RWPE1 (cell line): ENCODE measurements around the gene TUBGCP3.

Source experiments
- CTCF ChIA-PET: fragments of 350-600 bp; sonication (Branson Sonifier 250); formaldehyde crosslinking; extraction: SDS; loops from one replicate; lab custom pipeline; 2021; lab: Yijun Ruan, JAX
- POLR2A ChIA-PET: fragments of 400-600 bp; formaldehyde crosslinking; extraction: SDS; loops from one replicate; lab custom pipeline; 2020; ENCODE audit warnings: antibody characterized with exemption; ENCODE audit not compliant: low non-redundant PET; lab: Yijun Ruan, JAX
- DNase-seq: peaks from one replicate; pipeline ENCODE4 v3.0.0; 2012; ENCODE audit warnings: low spot score
- H3K27ac ChIP-seq: fragments of 450-650 bp; 2 replicates; pipeline ENCODE4 v1.5.1; 2017
- CTCF ChIP-seq: fragments of 450-650 bp; conservative IDR thresholded peaks from 2 replicates; pipeline ENCODE4 v1.5.1; 2017; ENCODE audit warnings: low read depth, mild to moderate bottlenecking

TUBGCP3 gene

DNA sequence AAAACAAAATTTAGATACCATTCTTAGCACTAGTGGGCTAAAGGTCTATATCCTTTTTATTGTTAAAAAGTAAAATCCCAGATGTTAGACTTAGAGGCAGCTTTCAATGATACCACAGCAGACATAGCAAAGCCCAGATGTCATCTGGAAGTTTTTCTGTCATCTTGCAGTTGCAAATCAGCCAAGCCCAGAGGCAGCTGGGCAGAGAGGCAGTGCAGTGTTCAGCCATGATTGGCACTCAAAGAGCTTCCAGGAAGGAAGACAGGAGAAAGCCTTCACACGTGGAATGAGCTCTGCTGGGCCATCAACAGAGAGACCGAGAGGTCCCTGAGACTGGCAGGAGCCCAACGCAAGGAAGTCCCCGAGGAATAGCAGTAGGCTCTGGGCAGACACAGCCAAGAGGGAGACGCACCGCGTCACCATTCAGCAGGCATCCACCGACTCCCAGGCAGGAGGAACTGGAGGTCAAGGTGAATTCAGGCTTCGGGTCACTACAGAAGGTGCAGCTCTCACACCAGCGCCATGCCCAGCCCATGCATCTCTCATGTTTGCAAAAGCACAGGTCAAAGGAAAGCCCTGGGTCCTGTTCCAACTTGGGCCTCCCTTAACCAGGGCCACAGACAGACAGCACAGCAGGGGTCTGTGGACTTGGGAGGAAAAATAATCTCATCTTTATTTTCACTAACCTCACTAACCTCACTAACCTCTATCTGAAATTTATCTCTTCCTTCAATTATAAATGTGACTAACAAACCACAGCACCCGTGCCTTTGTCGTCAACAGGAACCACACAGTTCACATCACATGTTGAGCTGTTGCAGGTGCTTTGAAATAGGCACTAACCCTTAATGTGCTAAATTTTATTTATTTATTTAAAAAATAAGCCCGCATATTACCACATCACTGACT, 54.9 kb downstream of the TUBGCP3 start:
- ChIA-PET POLR2A (no interaction called here), CTCF (interaction anchor here (0.6 kb wide), 1 partner anchor 1657 kb away, joined by 3 read pairs; no protein-coding TSS in a partner anchor)
- no peak overlapping the region for H3K27ac ChIP-seq
- TF ChIP-seq CTCF: no peak
- no peak for DNase-seq

GRCh38 chr13:112531263-112531794, 56.6 kb downstream of the TUBGCP3 start:
- no peak overlapping the region for H3K27ac ChIP-seq
- ChIA-PET CTCF (interaction anchor here (1.1 kb wide), 1 partner anchor 74 kb away, joined by 3 read pairs; no protein-coding TSS in a partner anchor), POLR2A (no interaction called here)
- TF ChIP-seq CTCF: no peak
- DNase-seq: no peak

DNA sequence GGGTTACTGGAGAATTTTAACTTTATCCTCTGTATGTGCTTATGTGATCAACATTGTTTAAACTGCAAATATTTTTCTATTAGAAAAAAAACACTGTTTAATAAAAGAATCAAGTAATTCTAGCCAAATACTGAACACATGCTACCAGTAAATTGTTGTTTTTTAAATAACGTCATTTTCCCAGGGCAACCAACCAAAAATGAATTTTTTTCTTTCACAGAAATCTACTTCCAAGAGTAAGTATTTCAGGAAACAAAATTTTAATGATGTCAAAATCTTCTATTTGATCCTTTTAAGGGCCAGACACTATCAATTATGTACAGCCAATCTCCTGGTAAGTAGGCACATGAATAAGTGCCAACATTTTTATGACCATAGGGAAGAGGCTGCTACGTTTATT, 57.1 kb downstream of the TUBGCP3 start:
- H3K27ac ChIP-seq: no peak overlapping the region
- ChIA-PET CTCF (no interaction called here), POLR2A (no interaction called here)
- DNase-seq: no peak
- no peak for TF ChIP-seq CTCF

- no peak overlapping the region for H3K27ac ChIP-seq
- TF ChIP-seq CTCF: no peak
- POLR2A ChIA-PET: no interaction called here
- CTCF ChIA-PET: interaction anchor here (1.1 kb wide), 1 partner anchor 77 kb away, joined by 4 read pairs; no protein-coding TSS in a partner anchor
- DNase-seq: no peak
These were observed 58.7 kb downstream of the TUBGCP3 start for GRCh38 chr13:112529216-112529615.

DNA sequence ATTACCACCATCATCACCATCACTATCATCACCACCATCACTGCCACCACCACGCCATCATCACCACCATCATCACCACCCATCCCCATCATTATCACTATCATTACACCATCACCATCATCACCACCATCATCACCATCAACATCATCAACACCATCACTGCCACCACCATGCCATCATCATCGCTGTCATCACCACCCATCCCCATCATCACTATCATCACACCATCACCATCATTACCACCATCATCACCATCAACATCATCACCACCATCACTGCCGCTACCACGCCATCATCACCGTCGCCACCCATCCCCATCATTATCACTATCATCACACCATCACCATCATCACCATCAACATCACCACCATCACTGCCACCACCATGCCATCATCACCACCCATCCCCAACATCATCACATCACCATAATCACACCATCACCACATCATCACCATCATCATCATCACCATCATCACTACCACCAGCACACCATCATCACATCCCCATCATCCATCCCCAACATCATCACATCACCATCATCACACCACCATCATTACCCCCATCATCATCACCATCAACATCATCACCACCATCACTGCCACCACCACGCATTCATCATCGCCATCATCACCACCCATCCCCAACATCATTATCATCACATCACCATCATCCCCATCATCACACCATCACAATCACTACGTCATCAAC, 61.7 kb downstream of the TUBGCP3 start:
- ChIA-PET POLR2A (no interaction called here), CTCF (no interaction called here)
- no peak for DNase-seq
- H3K27ac ChIP-seq: no peak overlapping the region
- no peak for TF ChIP-seq CTCF

- TF ChIP-seq CTCF: no peak
- no peak overlapping the region for H3K27ac ChIP-seq
- POLR2A ChIA-PET: no interaction called here
- DNase-seq: no peak
- CTCF ChIA-PET: interaction anchor here (1.5 kb wide), 1 partner anchor 14 kb away, joined by 5 read pairs; no protein-coding TSS in a partner anchor
These were observed 62.5 kb downstream of the TUBGCP3 start for GRCh38 chr13:112525356-112525945.
